Urothelium cell line (cell line): Measurements from ENCODE around the gene GFOD2.

Experiments
- DNase-seq: peaks from one replicate; pipeline ENCODE4 v3.0.0; 2011; ENCODE audit warnings: low spot score, mixed read lengths
- FAIRE-seq: peaks from 2 replicates; lab custom pipeline; 2011; peaks lifted over from hg19 to GRCh38; lab: Jason Lieb, UNC

Gene GFOD2

DNA sequence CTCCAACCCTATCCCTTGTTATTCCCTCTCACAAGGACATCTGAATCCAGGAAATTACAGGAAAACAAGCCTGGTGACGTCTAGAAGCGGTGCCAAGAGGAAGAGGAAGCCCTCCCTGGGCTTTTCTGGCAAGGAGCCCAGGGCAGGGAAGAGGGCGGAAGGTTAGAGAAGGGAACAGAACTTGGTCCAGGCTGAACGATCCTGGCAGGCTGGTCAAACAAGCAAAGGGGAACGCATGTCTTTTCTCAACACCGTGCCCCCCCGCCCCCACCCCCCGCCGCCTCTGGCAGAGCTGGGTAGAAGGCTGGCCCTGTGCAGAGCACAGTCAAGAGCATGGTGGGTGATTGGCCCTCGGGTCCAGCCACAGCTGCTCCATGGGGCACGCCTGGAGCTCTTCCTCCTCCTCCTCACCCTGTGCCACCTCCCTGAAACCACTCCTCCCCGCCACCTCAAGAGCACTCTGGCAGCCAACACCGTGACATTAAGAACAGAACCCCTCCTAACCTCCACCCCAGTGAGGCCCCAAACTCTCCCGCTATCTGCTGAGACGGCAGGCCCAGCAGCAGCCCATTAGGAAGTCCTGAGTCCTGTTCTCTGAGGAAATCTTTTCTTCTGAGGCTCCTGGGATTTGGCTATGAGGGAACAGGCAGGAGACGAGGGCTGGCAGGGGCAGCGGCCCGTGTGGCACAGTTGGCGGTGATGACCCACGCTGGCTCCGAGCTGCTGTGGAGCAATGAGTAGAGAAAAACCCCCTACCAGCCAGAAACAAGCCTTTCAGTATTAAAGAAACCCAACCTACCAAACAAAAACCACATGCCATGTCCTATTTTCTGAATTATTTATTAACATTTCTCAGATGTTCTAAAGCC lies 45.2 kb downstream of the GFOD2 start:
- FAIRE-seq (no peak), DNase-seq (no peak)

DNA sequence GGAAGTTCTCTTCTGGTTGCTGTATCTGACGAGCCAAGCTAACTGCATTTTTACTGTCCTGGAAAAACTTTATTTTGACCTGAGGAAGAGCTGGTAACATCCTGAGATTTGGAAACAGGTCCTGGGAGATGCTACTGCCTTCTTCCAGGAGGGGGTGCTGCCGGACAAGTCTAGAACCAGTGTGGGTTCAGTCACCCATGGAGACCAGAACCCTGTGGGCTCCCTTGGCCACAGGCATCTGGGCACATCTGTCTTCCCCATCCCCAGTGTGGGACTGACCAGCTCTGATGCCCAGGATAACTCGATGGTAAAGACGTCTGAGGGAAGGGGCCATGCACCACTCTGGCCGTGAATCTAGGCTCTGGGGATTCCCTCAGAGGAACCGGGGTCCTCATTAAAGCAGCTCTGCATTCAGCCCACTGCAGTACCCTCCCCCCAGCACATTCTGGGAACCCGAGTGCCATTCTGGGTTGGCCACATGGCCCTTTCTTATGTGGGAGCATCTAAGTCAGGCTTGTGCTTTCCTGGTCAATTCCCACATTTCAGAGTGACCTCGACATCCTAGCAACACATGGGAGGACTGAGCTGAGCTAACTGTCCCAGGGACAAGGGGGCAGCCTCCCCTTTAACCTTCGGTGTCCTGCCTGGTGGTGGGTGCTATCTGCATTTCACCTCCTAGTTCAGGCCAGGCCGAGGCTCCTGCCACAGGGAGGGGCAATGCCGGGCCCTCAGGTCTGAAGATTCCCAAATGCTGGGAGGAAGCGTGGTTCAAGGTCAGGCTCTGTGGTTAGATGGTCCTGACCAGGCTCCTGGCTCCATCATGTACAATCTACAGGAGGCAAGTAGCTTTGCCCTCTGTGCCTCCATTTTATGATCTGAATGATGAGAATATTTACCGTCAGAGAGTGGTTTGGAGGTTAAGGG lies 46.1 kb downstream of the GFOD2 start:
- peak; percentile 47 for DNase-seq
- FAIRE-seq = no peak

DNA sequence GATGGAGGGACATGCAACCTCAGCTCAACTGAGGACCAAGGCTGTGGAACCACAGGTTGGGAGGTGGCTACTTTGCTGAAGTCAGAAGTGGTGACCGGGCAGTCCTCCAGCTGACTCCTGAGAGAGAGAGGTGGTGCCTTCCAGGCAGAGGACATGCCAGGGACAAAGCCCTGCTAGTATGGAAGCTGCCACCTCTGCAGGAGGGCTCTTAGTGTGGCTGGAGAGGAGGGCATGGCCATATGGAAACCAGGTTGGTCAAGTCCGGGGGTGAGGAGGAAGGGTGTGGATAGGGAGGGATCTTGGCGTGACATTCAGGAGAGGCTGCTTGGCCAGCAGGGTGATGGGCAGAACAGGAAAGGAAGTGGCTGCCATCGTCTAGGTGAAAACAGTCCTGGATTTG lies 46.8 kb downstream of the GFOD2 start:
- no peak for DNase-seq
- FAIRE-seq = no peak

DNA sequence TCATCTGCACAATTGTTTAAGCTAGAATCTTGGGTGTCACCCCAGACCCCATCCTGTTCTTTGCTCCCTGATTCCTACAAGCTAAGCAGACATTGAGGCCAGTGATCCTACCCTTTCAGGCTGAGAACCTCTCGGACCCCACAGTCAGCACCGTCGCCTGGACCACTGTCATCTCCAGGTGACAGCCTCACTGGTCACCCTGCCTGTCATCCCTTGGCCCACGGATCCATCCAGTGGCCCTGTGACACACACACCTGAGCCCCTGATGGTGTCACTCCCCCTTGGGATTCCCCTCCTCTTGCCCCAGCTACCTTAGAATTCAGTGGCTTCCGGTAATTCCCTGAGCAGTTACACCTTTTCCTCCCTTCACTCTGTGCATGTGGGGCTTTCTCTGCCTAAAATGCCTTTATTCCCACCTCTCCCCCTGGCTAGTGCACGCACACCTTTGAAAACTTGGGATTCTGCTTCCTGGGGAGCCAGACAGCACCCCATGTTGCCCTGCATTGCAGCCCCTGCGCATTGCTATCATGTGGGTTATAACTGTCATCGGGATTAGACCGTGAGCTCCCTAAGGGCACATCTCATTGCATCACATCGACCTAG lies 49.5 kb downstream of the GFOD2 start:
- FAIRE-seq = no peak
- no peak for DNase-seq

DNA sequence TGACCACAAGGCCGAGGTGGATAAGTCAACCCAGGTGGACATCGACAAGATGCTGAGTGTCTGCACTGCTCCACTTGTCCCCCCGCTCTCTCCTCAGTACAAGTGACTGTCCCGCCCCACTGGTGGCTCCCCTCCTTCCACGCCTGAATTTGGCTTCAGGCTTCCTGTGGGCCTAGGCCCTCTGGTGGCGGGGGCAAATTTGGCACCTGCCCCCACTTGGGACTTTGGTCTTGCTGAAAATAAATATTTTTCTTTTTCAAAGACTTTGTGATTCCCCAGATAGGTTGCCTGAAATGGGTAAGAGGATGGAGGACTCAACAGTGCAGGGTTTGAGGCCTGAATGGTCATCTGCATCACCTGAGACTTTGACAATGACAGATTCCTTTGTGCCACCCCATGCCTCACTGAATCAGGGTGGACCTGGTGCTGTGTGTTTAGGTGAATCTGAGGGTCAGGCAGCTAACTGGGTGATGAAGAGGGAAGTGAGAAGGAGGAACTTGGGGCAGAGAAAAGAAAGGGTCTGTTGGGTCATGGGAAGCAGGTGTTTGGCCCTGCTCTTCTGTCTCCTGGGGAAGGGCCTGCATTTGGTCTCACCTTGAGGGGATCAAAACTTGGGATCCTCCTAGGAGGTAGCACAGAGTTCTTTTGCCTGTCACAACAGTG lies 50.5 kb downstream of the GFOD2 start:
- FAIRE-seq (no peak), DNase-seq (no peak)

DNA sequence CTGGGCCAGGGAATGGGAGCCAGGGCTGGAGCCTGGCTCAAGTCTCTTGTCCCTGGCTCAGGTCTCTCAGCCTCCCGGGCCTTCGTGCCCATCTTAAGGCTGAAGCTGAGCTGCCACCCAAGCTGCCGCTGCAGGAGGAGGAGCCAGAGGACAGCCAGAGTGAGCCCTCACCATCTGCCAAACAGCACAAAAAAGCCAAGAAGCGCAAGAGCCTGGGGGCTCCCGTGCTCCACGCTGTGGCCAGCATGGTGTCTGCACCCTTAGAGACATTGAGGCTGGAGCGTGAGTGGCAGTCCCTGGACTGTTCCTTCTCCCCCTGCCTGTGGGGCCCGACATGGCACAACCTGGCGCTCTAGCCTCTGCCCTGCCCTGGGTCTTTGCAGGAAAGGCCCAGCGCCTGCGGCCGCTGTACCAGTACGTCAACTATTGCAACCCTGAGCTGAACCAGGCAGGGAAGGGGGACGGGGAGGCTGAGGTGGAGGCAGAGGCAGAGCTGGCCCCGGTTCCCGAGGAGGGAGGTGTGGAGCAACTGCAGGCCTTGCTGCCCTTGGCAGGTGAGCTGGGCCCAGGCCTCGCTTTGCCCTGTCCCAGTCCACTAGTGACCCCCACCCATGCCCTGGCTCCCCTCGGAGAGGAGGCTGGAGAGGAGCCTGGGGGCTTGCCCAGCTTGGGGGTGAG lies 51.2 kb downstream of the GFOD2 start:
- FAIRE-seq = no peak

DNA sequence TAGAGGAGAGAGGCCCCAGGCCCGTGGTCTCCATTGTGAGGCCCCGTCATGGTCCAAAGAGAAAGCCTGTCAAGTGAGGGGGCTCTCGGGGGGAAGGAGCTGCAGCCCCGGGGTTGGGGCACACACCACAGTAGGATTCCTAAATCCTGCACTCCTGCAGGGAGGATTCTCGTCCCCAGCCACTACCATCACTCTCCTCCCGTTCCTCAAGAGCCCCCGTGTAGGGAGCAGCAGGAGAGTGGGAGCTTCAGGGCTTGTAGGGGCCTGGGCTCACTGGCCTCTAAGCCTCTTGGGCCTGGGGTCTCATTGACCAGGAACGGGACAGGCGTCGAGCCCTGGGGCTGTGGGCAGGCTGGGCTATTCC lies 51.7 kb downstream of the GFOD2 start:
- DNase-seq (no peak), FAIRE-seq (no peak)

More for the DNA sequence above, 51.2 kb downstream of the GFOD2 start:
- DNase-seq = peak; percentile 94

DNA sequence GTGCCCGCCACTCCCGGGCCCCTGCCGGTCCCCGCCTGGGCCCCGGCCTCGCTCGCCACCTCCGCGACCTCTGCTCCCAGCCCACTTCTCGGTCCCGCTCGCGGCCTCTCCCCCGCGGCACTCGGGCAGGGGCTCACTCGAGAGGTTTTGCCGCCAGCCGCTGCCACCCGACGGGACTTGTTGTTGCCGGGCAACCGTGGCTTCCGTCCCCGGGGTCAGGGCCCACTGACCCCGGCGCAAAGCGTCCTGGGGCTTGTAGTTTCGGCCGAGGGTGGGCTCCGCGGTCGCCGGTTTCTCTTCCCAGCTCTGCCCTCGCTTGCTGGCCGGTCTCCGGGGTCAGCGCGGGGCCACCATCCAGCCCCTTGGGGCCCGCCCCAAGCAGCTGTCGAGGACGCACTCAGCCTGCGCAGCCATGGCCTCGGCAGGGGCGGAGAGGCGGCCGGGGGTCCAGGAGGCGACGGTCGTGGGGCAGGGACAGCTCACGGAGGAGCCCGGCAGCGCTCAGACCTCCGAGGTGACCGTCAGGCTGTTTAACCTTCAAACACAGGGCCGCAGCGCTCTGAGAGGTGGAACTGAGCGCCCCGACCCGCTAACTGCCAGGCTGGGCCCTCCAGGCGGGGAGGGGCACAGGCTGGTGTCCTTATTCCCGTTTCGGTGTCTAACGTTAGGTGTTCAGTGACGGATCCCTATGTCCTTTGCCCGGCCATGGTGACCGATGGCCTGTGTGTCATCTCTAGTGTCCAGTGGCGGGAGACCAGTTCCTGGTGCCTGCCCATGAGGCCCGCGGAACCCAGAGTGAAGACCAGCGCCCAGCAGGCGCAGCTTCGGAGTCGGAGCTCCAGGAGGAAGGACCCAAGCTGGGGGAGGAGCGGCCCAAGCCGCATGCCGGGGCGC lies 52.3 kb downstream of the GFOD2 start, which contains the start of the genes C16orf86 and ENKD1:
Gene C16orf86 (plus strand): TSS at position 256 of the 894 bp plus-strand sequence. CDS start 157 bp downstream, at position 413.
Gene ENKD1 (minus strand): TSS at position 192 of the 894 bp plus-strand sequence. CDS start 308 bp downstream, outside the sequence.
- FAIRE-seq (peak; percentile 20), DNase-seq (peak; percentile 92)

DNA sequence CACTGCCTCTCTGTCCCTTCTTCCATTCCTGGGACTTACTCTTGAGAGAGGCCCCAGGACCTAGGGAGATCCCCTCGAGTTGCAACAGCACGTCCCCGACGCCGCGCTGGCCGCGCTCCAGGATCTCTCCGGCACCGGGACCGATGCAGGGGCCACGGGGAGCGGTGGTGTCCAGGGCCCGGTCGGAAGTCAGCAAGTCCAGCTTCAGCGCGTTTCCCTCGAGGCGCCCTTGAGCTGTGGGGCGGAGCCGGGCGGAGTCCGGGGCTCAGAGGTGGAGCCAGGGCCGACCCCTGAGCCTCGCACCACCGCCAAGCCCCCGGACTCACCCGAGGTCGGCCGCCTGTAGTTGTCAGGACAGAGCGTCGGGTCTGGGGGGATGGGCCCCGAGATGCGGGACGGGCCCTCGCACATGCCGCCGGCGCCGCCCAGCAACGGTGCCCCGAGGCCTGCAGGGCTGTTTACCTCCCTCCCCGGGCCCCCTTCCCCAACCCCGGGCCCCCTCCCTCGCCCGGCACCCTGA lies 53.0 kb downstream of the GFOD2 start:
- no peak for FAIRE-seq
- peak; percentile 39 for DNase-seq

DNA sequence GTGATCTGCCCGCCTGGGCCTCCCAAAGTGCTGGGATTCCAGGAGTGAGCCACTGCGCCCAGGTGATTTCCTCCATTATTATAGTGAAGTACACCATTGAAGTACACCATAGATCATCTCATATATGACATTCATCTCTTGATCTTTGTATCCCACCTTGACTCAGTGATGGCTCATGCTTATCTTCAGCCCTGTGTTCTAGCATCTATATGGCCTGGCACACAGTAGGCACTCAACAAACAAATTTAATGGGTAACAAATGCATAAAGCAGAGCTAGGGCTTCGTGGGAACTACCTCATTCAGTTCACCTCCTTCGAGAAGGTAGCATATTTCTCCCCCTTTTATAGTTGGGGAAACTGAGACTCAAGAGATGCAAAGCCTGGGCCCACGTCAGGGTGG lies 53.5 kb downstream of the GFOD2 start:
- FAIRE-seq = no peak
- no peak for DNase-seq

DNA sequence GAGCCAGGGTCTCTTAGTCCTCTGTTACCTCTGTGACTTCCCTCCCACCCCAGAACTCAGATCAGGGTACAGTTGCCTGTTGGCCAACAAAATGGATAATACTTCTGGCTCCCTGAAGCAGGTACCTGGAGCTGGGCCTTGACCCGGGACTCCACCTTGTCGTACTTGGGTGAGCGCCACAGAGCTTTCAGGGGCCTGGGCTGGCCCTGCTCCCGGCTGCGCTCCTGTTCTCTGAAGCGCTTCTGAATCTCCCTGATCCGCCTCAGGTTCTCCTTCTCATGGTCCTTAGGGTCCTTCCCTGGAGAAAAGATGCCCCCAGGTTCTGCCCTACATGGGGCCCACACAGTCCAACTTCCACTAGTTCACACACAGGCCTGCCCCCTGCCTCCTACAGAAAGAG lies 54.2 kb downstream of the GFOD2 start:
- DNase-seq = no peak
- no peak for FAIRE-seq

DNA sequence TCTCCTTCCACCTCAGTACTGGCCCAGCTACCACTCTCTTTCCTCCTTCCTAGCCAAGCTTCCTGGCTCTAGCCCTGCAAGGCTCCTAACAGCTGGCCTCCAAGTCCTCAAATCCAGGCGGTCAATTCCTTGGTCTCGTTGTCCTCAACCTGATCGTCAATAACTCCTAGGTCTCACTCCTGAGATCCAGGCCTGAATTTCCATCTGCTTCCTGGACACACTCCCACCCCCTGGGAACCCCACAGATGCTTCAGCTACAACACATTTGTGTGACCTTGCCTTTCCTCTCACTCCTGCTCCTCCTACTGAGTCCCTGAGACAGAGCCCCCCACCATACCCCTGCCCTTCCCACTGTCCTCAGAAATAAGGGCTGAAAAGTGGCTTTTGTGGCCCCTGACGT lies 54.9 kb downstream of the GFOD2 start:
- DNase-seq (no peak), FAIRE-seq (no peak)

DNA sequence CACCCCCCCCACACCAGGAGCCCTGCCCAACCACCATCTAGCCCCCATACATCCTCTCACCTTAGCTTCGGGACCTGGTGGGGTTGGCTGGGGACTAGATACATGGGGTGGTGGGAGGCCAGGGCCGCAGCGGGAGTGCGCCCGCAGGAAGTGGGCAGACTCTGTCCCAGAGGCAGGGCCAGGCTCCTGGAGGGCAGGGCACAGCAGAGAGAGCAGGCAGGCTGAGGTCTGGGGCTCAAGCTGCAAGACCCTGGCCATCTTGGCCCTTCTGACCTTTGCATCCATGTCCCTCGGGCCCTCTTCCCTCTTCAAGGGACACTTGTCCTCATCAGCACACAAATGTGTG lies 55.3 kb downstream of the GFOD2 start:
- DNase-seq (no peak), FAIRE-seq (no peak)

DNA sequence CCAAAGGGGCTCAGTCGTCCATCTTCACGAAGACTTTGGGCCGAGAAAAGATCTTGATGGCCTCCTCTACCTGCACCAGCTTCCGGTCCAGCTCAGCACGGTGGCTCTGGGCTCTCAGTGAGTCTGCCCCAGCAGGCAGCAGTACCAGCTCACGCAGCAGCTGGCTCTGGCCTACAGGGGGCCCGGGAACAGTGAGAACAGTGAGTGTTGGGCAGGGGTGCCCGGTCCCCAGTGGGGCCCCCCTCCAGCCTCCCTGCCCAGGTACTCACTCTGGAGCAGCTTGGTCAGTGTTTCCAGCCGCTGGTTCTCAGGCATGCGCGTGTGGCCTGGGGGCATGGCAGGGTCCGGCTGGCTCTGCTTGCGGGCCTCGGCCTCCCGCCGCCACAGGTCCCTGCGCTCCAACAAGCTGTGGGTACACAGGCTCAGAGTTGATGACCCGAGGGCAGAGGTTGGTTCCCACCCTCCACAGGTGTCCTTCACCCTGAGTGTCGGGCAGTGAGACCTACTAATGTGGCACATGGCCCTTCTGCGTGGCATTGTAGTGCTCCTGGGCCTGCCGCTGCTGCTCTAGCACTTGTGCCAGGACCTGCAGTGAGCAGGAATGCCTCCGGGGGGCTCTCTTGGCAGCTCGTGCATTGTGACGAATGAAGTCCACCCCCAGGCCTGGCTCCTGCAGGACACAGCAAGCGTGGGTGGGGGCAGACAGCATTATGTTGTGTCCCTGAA lies 55.8 kb downstream of the GFOD2 start:
- DNase-seq = no peak
- FAIRE-seq = no peak

DNA sequence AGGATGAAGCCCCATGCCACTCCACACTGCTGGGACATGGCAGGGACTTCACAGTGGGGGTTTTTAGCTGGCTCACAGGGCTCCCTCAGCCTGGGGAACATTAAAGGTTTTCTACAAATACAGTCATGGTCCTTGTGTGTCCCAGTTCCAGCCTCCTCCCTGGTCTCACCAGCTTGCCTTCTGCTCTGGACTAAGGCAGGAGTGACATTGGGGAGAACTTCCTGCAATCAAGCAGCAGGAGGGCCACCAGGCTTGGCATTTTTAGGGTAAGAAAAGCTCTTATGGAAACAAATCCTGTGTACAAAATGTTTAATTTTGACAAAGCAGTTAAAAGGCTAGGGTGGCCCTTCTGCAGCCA lies 56.5 kb downstream of the GFOD2 start:
- no peak for DNase-seq
- FAIRE-seq = no peak

DNA sequence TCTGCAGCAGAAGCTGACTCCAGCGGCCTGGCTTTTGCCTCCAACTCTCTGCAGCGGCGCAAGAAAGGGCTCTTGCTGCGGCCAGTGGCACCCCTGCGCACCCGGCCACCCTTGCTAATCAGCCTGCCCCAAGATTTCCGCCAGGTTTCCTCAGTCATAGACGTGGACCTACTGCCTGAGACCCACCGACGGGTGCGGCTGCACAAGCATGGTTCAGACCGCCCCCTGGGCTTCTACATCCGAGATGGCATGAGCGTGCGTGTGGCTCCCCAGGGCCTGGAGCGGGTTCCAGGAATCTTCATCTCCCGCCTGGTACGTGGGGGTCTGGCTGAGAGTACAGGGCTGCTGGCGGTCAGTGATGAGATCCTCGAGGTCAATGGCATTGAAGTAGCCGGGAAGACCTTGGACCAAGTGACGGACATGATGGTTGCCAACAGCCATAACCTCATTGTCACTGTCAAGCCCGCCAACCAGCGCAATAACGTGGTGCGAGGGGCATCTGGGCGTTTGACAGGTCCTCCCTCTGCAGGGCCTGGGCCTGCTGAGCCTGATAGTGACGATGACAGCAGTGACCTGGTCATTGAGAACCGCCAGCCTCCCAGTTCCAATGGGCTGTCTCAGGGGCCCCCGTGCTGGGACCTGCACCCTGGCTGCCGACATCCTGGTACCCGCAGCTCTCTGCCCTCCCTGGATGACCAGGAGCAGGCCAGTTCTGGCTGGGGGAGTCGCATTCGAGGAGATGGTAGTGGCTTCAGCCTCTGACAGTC lies 57.0 kb downstream of the GFOD2 start:
- FAIRE-seq (no peak), DNase-seq (no peak)

DNA sequence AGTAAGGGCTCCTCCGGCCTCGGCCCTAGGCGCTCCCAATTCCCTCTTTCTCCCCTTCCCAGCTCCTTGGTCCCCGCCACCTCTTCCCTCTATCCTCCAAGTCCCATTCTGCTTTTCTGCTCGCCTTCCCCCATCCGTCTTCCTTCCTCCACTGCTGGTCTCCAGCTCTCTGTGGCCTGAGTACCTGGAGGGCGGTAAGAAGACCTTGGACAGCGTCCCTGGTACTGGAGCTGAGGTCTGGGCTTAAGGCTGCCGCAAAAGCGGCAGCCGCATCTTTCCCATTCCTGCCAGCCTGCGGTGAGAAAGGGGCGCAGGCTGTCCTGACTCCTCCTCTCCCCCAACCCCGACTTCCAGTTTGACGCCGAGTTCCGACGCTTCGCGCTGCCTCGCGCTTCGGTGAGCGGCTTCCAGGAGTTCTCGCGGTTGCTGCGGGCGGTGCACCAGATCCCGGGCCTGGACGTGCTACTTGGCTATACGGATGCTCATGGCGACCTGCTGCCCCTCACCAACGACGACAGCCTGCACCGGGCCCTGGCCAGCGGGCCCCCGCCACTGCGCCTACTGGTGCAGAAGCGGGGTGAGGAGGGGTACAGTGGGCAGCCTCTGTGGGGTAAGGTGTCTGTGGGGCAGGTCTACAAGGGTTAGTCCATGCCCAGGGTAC lies 57.9 kb downstream of the GFOD2 start:
- DNase-seq = peak; percentile 30
- no peak for FAIRE-seq
